ENCODE results near the gene HEPACAM. TPM values are rescaled to one million over a fixed set of nuclear protein-coding genes. Genes with fewer than 3 reads are reported as not detected.
A peak's percentile ranks its signal among the peaks of the same experiment; 100 is the strongest.

Gene HEPACAM
- total and polyA plus RNA-seq, 7 donors = 0.27 to 5.5 (median 0.52) TPM; not detected in 2

- 94 to 96% methylated on average over 11 of the region's 11 CpGs for WGBS, 2 donors
- no peak overlapping the region for H3K27ac ChIP-seq
- TF ChIP-seq POLR2AphosphoS5 (IDR thresholded peaks at IDR 0.05) (no peak), EP300 (IDR thresholded peaks at IDR 0.05) (no peak), POLR2A (IDR thresholded peaks at IDR 0.05) (no peak), CTCF (IDR thresholded peaks at IDR 0.05) (no peak)
- H3K4me1 ChIP-seq = peaks cover 0 to 21% (median 12%) of the 10 kb centered on the region in 4 donors
- H3K36me3 ChIP-seq = no peaks in the 10 kb centered on the region
- DNase-seq = peak; percentile 52
- H3K9me3 ChIP-seq = no peaks in the 10 kb centered on the region
- peaks cover 0 to 4% (median 0%) of the 10 kb centered on the region in 3 donors for H3K27me3 ChIP-seq
- H3K4me3 ChIP-seq = no peak overlapping the region
- intact Hi-C loops (cut with DNase I) = loop anchor here (5.0 to 10.0 kb wide), 2 partner anchors 42 to 204 kb away; partner anchors contain the start of genes SIAE and SPA17
Measured at GRCh38 chr11:124878759-124879492, 56.9 kb downstream of the HEPACAM start.

GRCh38 chr11:124877910-124878758, 57.7 kb downstream of the HEPACAM start:
- H3K36me3 ChIP-seq = no peaks in the 10 kb centered on the region
- no peak overlapping the region for H3K27ac ChIP-seq
- no peaks in the 10 kb centered on the region for H3K9me3 ChIP-seq
- intact Hi-C loops (cut with DNase I) = loop anchor here (2.0 to 10.0 kb wide), 4 partner anchors 41 to 203 kb away; partner anchors contain the start of genes MSANTD2, SIAE and SPA17
- peaks cover 0 to 21% (median 12%) of the 10 kb centered on the region in 4 donors for H3K4me1 ChIP-seq
- TF ChIP-seq CTCF (IDR thresholded peaks at IDR 0.05) = no peak
- TF ChIP-seq POLR2AphosphoS5 (IDR thresholded peaks at IDR 0.05) = no peak
- TF ChIP-seq POLR2A (IDR thresholded peaks at IDR 0.05) = no peak
- no peak for TF ChIP-seq EP300 (IDR thresholded peaks at IDR 0.05)
- H3K4me3 ChIP-seq = no peak overlapping the region
- peak; percentile 64 for DNase-seq
- peaks cover 0 to 12% (median 5%) of the 10 kb centered on the region in 3 donors for H3K27me3 ChIP-seq
- 78 to 82% methylated on average over 17 of the region's 17 CpGs for WGBS, 2 donors

- Histone ChIP-seq H3K4me1 (peaks cover 0 to 21% (median 12%) of the 10 kb centered on the region in 4 donors), H3K27me3 (peaks cover 0 to 18% (median 10%) of the 10 kb centered on the region in 3 donors), H3K9me3 (no peaks in the 10 kb centered on the region), H3K36me3 (no peaks in the 10 kb centered on the region), H3K27ac (peak overlapping the region in 1 of 4 donors; percentile 89), H3K4me3 (peak overlapping the region in 2 of 4 donors; percentile 49 to 60)
- no peak for DNase-seq
- WGBS, 2 donors = 57 to 82% methylated on average over 10 of the region's 10 CpGs
- intact Hi-C loops (cut with DNase I) = loop anchor here (2.0 to 10.0 kb wide), 4 partner anchors 40 to 203 kb away; partner anchors contain the start of genes MSANTD2, SIAE and SPA17
- TF ChIP-seq POLR2A (IDR thresholded peaks at IDR 0.05) (no peak), POLR2AphosphoS5 (IDR thresholded peaks at IDR 0.05) (no peak), CTCF (IDR thresholded peaks at IDR 0.05) (no peak), EP300 (IDR thresholded peaks at IDR 0.05) (no peak)
Measured at GRCh38 chr11:124877631-124877909, 58.3 kb downstream of the HEPACAM start.

GRCh38 chr11:124876818-124877630, 58.8 kb downstream of the HEPACAM start:
- intact Hi-C loops (cut with DNase I) = loop anchor here (2.0 to 10.0 kb wide), 4 partner anchors 40 to 202 kb away; partner anchors contain the start of genes MSANTD2, SIAE and SPA17
- TF ChIP-seq POLR2A (IDR thresholded peaks at IDR 0.05) = no peak
- TF ChIP-seq POLR2AphosphoS5 (IDR thresholded peaks at IDR 0.05) = no peak
- TF ChIP-seq CTCF (IDR thresholded peaks at IDR 0.05) = no peak
- no peak for TF ChIP-seq EP300 (IDR thresholded peaks at IDR 0.05)
- 27 to 55% methylated on average over 30 of the region's 30 CpGs for WGBS, 2 donors
- H3K9me3 ChIP-seq = no peaks in the 10 kb centered on the region
- peaks cover 0 to 21% (median 12%) of the 10 kb centered on the region in 4 donors for H3K4me1 ChIP-seq
- DNase-seq = peak; percentile 72
- H3K27me3 ChIP-seq = peaks cover 0 to 23% (median 16%) of the 10 kb centered on the region in 3 donors
- peak overlapping the region; percentile 47 to 66 (median 54) for H3K4me3 ChIP-seq
- H3K27ac ChIP-seq = peak overlapping the region; percentile 88 to 92 (median 90)
- H3K36me3 ChIP-seq = no peaks in the 10 kb centered on the region
